C4-2B (cell line): ENCODE measurements around the gene KPTN.

Source experiments
- H3K27ac ChIP-seq: fragments of 450-650 bp; 2 replicates; pipeline ENCODE4 v1.5.1; 2017
- CTCF ChIP-seq: fragments of 450-650 bp; conservative IDR thresholded peaks from 2 replicates; pipeline ENCODE4 v1.5.1; 2017; ENCODE audit warnings: mild to moderate bottlenecking
- ZFX ChIP-seq: fragments of 450-650 bp; IDR thresholded peaks from 2 replicates; pipeline ENCODE4 v1.6.1; 2017

Gene KPTN

GRCh38 chr19:47427241-47428176 is 56.5 kb downstream of the KPTN start:
- H3K27ac ChIP-seq = no peak overlapping the region
- TF ChIP-seq ZFX (no peak), CTCF (peak; percentile 73)
